ENCODE results near the gene EMILIN2.

Gene EMILIN2

DNA sequence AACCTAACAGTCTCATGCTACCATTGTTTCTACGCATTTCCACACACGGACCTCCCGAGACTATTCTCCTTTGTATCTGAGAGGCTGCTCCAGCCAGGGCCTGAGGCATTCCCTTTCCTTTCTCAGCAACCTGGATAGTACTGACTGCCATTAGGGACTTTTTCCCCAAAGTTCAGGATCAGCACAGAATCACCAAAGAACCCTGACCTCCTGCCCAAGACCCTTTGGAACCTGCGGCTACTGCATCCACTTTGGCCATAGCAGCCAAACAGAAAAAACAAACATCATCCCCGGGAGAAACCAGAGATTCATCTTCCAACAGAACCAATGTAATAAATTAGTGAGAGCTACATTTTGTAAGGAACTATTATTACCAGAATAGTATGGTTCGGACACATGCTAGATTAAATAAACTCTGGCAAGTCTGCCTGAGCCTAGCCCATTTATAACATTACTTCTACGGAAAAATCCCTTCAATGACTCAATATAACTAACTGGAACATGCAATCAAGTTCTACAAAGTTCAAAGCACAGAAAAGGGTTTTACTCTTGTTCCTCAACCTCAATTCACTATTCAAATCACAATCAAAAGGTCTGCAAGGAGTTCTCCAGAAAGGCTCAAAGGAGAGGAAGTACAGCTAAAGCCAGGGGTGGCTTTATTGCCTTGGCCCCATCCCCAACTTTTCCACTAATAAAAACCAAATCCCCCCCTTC lies 114.3 kb downstream of the EMILIN2 start:
- DNase-seq = no peak

GRCh38 chr18:2961821-2962220 lies 115.0 kb downstream of the EMILIN2 start:
- peak; percentile 51 for DNase-seq

- DNase-seq = no peak
These were observed 116.2 kb downstream of the EMILIN2 start for GRCh38 chr18:2963048-2963447.

DNA sequence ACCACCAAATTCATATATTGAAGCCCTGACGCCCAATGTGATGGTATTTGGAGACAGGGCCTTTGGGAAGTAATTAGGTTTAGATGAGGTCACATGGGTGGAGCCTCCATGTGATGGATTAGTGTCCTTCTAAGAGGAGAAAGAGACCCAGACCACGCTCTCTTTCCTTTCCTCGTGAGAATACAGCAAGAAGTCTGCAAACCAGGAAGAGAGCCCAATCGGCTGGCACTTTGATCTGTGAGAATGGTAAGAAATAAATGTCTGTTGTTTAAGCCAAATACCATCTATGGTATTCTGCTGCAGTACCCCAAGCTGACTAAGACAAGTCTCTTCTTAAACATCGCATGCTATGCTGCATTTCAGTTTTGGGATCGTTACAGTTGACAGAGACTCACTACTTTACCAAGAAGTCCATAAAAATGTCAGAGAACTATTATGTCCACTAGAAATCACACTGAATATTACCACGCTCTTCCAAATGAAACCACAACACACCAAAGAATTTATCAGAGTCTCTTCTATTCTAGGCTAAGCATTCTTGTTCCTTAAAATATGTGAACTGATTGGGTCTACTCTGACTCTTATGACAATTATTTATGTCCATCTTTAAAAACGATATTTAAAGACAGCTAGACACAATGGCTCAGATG lies 117.7 kb downstream of the EMILIN2 start:
- no peak for DNase-seq
